Measurements from ENCODE around the gene GPRC5C.
"Not testable (repeated sequence)": the region's sequence is repeated elsewhere in the genome, so short reads cannot be mapped to it uniquely, and the experiment has no call there.

The GPRC5C gene

GRCh38 chr17:74485841-74486240 is 54.0 kb downstream of the GPRC5C start:
- Histone ChIP-seq H3K9ac (ENCODE audit: low read depth, low read length) (no peak overlapping the region), H3K4me1 (ENCODE audit: control insufficient read depth, insufficient read depth, low read length) (no peaks in the 10 kb centered on the region), H3K27me3 (ENCODE audit: control insufficient read depth, insufficient read depth, low read length) (no peaks in the 10 kb centered on the region), H3K36me3 (ENCODE audit: control insufficient read depth, insufficient read depth, low read length) (no peaks in the 10 kb centered on the region), H3K9me3 (ENCODE audit: control insufficient read depth, insufficient read depth, low read length) (no peaks in the 10 kb centered on the region), H3K4me3 (ENCODE audit: low read depth, low read length) (no peak overlapping the region)

- H3K4me1 ChIP-seq (ENCODE audit: control insufficient read depth, insufficient read depth, low read length); H3K27me3 ChIP-seq (ENCODE audit: control insufficient read depth, insufficient read depth, low read length); H3K36me3 ChIP-seq (ENCODE audit: control insufficient read depth, insufficient read depth, low read length): not testable (repeated sequence)
These were observed 56.4 kb downstream of the GPRC5C start for GRCh38 chr17:74488276-74488675.

GRCh38 chr17:74490716-74491115 is 58.8 kb downstream of the GPRC5C start:
- no peaks in the 10 kb centered on the region for H3K4me1 ChIP-seq (ENCODE audit: control insufficient read depth, insufficient read depth, low read length)

More at GRCh38 chr17:74488276-74488675, 56.4 kb downstream of the GPRC5C start:
- not testable (repeated sequence) for H3K9ac ChIP-seq (ENCODE audit: low read depth, low read length); H3K4me3 ChIP-seq (ENCODE audit: low read depth, low read length); H3K9me3 ChIP-seq (ENCODE audit: control insufficient read depth, insufficient read depth, low read length)

DNA sequence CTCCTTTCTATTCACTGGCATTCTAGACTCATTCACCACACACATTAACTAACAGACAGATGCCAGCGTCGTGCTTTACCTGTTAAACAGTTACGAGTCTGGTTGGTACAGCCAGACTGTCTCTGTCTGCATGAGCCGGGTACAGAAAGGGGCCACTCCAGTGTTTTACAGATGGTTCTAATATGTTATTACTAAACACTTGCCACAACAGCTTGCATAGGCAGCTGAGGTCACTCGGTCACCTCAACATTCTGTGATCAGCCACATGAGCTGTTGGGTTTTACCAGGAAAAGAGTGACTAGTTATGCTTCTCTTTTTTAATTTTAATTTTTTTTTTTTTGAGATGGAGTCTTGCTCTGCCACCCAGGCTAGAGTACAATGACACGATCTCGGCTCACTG is 59.7 kb downstream of the GPRC5C start:
- no peaks in the 10 kb centered on the region for H3K9me3 ChIP-seq (ENCODE audit: control insufficient read depth, insufficient read depth, low read length)
- H3K27me3 ChIP-seq (ENCODE audit: control insufficient read depth, insufficient read depth, low read length), result no peaks in the 10 kb centered on the region
- H3K4me1 ChIP-seq (ENCODE audit: control insufficient read depth, insufficient read depth, low read length), result no peaks in the 10 kb centered on the region
- no peak overlapping the region for H3K9ac ChIP-seq (ENCODE audit: low read depth, low read length)
- no peaks in the 10 kb centered on the region for H3K36me3 ChIP-seq (ENCODE audit: control insufficient read depth, insufficient read depth, low read length)
- no peak overlapping the region for H3K4me3 ChIP-seq (ENCODE audit: low read depth, low read length)

More at GRCh38 chr17:74490716-74491115, 58.8 kb downstream of the GPRC5C start:
- Histone ChIP-seq H3K4me3 (ENCODE audit: low read depth, low read length) (no peak overlapping the region), H3K36me3 (ENCODE audit: control insufficient read depth, insufficient read depth, low read length) (no peaks in the 10 kb centered on the region), H3K9ac (ENCODE audit: low read depth, low read length) (no peak overlapping the region), H3K27me3 (ENCODE audit: control insufficient read depth, insufficient read depth, low read length) (no peaks in the 10 kb centered on the region), H3K9me3 (ENCODE audit: control insufficient read depth, insufficient read depth, low read length) (no peaks in the 10 kb centered on the region)

DNA sequence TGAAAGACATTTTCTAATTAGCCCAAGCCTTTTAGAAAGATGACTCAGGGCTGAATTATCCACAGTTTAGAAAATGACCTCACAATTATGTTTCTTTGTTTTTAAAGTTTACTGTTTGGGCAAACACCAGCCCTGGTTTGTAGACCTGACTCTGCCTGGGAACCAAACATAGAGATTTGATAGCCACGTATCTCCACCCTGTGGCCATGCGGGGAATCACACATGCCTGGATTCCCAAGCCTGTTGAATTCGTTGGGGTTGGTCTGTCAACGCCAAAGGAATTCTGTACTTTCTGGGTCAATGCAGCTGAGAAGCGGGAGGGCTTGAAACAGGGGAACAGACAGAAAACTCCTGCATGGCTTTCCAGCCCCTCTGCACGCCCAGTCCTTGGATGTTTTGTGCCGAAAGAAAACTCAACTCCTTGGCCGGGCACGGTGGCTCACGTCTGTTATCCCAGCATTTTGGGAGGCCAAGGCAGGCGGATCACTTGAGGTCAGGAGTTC is 61.5 kb downstream of the GPRC5C start:
- no peaks in the 10 kb centered on the region for H3K9me3 ChIP-seq (ENCODE audit: control insufficient read depth, insufficient read depth, low read length)
- H3K27me3 ChIP-seq (ENCODE audit: control insufficient read depth, insufficient read depth, low read length), result no peaks in the 10 kb centered on the region
- H3K4me1 ChIP-seq (ENCODE audit: control insufficient read depth, insufficient read depth, low read length), result no peaks in the 10 kb centered on the region
- no peak overlapping the region for H3K9ac ChIP-seq (ENCODE audit: low read depth, low read length)
- H3K4me3 ChIP-seq (ENCODE audit: low read depth, low read length), result no peak overlapping the region
- H3K36me3 ChIP-seq (ENCODE audit: control insufficient read depth, insufficient read depth, low read length), result no peaks in the 10 kb centered on the region
